Neural cell (in vitro differentiated cells): Measurements from ENCODE around the gene IL31. TPM values are rescaled to one million over a fixed set of nuclear protein-coding genes. Genes with fewer than 3 reads are reported as not detected.

Source experiments
- H2AFZ ChIP-seq: fragments of 200-600, 300-800 bp; sonication (generic), shearing (Covaris generic); 2 replicates; pipeline ENCODE4 v1.6.0; 2014; ENCODE audit warnings: low read depth, mild to moderate bottlenecking, antibody characterized with exemption, low read length, moderate library complexity
- H3F3A ChIP-seq: fragments of 200-600 bp; shearing (Covaris generic); 2 replicates; pipeline ENCODE4 v1.6.1; 2016; ENCODE audit warnings: mild to moderate bottlenecking, moderate library complexity, mixed read lengths, antibody characterized with exemption, low read length; ENCODE audit not compliant: insufficient read depth, poor library complexity, severe bottlenecking
- H3K27ac ChIP-seq: fragments of 200-600, 300-800 bp; sonication (generic), shearing (Covaris generic); 2 replicates; pipeline ENCODE4 v1.5.1; 2014; ENCODE audit warnings: mild to moderate bottlenecking, low read length, moderate library complexity
- H3K27me3 ChIP-seq: fragments of 300-800, 200-600 bp; sonication (generic), shearing (Covaris generic); 2 replicates; pipeline ENCODE4 v1.6.0; 2014; ENCODE audit warnings: mild to moderate bottlenecking, low read depth, low read length, moderate library complexity; ENCODE audit not compliant: insufficient read depth
- H3K36me3 ChIP-seq: fragments of 300-800, 200-600 bp; sonication (generic), shearing (Covaris generic); 2 replicates; pipeline ENCODE4 v1.5.1; 2014; ENCODE audit warnings: mild to moderate bottlenecking, antibody characterized with exemption, low read length, moderate library complexity; ENCODE audit not compliant: insufficient read depth
- H3K4me2 ChIP-seq: fragments of 300-800, 200-600 bp; sonication (generic), shearing (Covaris generic); 2 replicates; pipeline ENCODE4 v1.6.0; 2014; ENCODE audit warnings: mild to moderate bottlenecking, low read length
- H3K4me3 ChIP-seq: fragments of 300-800, 200-600 bp; sonication (generic), shearing (Covaris generic); 2 replicates; pipeline ENCODE4 v1.5.1; 2014; ENCODE audit warnings: mild to moderate bottlenecking, low read length, moderate library complexity
- H3K79me2 ChIP-seq: fragments of 200-600 bp; shearing (Covaris generic); replicated peaks from 2 replicates; pipeline ENCODE4 v1.6.0; 2014; ENCODE audit warnings: mild to moderate bottlenecking, low read length, moderate library complexity; ENCODE audit not compliant: insufficient read depth
- H3K9ac ChIP-seq: fragments of 300-800, 200-600 bp; sonication (generic), shearing (Covaris generic); 2 replicates; pipeline ENCODE4 v1.6.1; 2016; ENCODE audit warnings: mild to moderate bottlenecking, low read length, mixed read lengths
- H3K9me2 ChIP-seq: fragments of 200-600 bp; shearing (Covaris generic); 2 replicates; pipeline ENCODE4 v1.6.1; 2016; ENCODE audit warnings: mild to moderate bottlenecking, low read length, mixed read lengths; ENCODE audit not compliant: insufficient read depth
- H3K9me3 ChIP-seq: fragments of 200-600, 300-800 bp; sonication (generic), shearing (Covaris generic); 2 replicates; pipeline ENCODE4 v1.6.1; 2016; ENCODE audit warnings: mild to moderate bottlenecking, mixed run types, low read length, moderate library complexity, mixed read lengths
- H4K20me1 ChIP-seq: fragments of 200-600 bp; shearing (Covaris generic); 2 replicates; pipeline ENCODE4 v1.6.1; 2016; ENCODE audit warnings: mild to moderate bottlenecking, mixed run types; ENCODE audit not compliant: insufficient read depth
- EP300 ChIP-seq: fragments of 450-650 bp; conservative IDR thresholded peaks from 2 replicates; pipeline ENCODE4 v1.6.1; 2014; ENCODE audit warnings: antibody characterized with exemption, mild to moderate bottlenecking, moderate library complexity; ENCODE audit not compliant: poor library complexity, severe bottlenecking
- EZH2 ChIP-seq: fragments of 200-600, 300-800 bp; shearing (Covaris generic), sonication (generic); IDR thresholded peaks from 2 replicates; pipeline ENCODE4 v1.6.1; 2014; ENCODE audit warnings: antibody characterized with exemption, low read length, borderline replicate concordance, mild to moderate bottlenecking; ENCODE audit not compliant: insufficient read depth, poor library complexity, severe bottlenecking
- MXI1 ChIP-seq: fragments of 450-650 bp; conservative IDR thresholded peaks from 2 replicates; pipeline ENCODE4 v1.6.1; 2014; ENCODE audit warnings: antibody characterized with exemption, mild to moderate bottlenecking; ENCODE audit not compliant: poor library complexity, severe bottlenecking
- POLR2AphosphoS5 ChIP-seq: IDR thresholded peaks from 2 replicates; pipeline ENCODE4 v1.6.1; 2012
- RAD21 ChIP-seq: fragments of 450-650 bp; conservative IDR thresholded peaks from 2 replicates; pipeline ENCODE4 v1.6.1; 2014; ENCODE audit warnings: antibody characterized with exemption, mild to moderate bottlenecking, moderate library complexity
- SMC3 ChIP-seq: fragments of 450-650 bp; conservative IDR thresholded peaks from 2 replicates; pipeline ENCODE4 v1.6.1; 2014; ENCODE audit warnings: antibody characterized with exemption, mild to moderate bottlenecking, moderate library complexity; ENCODE audit not compliant: poor library complexity
- polyA plus RNA-seq: library from polyadenylated mRNA; depleted of rRNA; stranded (reverse); fragments of >200 nt; gene quantifications from 2 replicates; pipeline ENCODE4 v1.2.3, GENCODE V29; 2014
- TF ChIP-seq, protein P1 (sequence below): IDR thresholded peaks from 2 replicates; pipeline ENCODE4 v1.6.1; 2012; ENCODE audit warnings: borderline replicate concordance
- TF ChIP-seq, protein P2 (sequence below): fragments of 450-650 bp; IDR thresholded peaks from 2 replicates; pipeline ENCODE4 v1.5.1; 2014; ENCODE audit warnings: antibody characterized with exemption, mild to moderate bottlenecking, moderate library complexity; ENCODE audit not compliant: poor library complexity, severe bottlenecking

IL31 gene
- polyA plus RNA-seq, 1 donor from 2014 or later, result not detected

DNA sequence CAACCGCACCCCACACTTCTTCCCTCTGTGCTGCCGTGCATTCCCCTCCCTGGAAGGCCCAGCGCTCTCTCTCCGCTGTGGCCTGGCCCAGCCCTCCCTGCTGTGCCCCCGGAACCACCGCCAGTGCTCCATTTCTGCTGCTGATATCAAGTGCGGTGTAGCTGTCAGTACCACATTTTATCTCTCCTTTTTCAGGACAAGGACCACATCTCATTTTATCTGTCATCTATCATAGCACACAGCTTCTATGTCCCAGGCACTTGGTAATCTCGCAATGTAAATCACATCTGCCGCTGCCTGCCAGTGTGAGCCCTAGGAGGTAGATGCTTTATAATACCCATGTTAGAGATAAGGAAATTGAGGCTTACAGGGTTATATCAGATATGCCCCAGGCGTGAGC lies 18.3 kb downstream of the IL31 start:
- Histone ChIP-seq H3K79me2 (no peaks in the 10 kb centered on the region), H3K27me3 (no peaks in the 10 kb centered on the region), H3K9ac (no peak overlapping the region), H3K9me2 (no peaks in the 10 kb centered on the region), H3K36me3 (no peaks in the 10 kb centered on the region), H3F3A (no peaks in the 10 kb centered on the region), H2AFZ (no peak overlapping the region), H3K9me3 (no peaks in the 10 kb centered on the region), H3K27ac (no peak overlapping the region), H3K4me3 (no peak overlapping the region), H3K4me2 (no peak overlapping the region), H4K20me1 (no peaks in the 10 kb centered on the region)
- TF ChIP-seq, protein P1, sequence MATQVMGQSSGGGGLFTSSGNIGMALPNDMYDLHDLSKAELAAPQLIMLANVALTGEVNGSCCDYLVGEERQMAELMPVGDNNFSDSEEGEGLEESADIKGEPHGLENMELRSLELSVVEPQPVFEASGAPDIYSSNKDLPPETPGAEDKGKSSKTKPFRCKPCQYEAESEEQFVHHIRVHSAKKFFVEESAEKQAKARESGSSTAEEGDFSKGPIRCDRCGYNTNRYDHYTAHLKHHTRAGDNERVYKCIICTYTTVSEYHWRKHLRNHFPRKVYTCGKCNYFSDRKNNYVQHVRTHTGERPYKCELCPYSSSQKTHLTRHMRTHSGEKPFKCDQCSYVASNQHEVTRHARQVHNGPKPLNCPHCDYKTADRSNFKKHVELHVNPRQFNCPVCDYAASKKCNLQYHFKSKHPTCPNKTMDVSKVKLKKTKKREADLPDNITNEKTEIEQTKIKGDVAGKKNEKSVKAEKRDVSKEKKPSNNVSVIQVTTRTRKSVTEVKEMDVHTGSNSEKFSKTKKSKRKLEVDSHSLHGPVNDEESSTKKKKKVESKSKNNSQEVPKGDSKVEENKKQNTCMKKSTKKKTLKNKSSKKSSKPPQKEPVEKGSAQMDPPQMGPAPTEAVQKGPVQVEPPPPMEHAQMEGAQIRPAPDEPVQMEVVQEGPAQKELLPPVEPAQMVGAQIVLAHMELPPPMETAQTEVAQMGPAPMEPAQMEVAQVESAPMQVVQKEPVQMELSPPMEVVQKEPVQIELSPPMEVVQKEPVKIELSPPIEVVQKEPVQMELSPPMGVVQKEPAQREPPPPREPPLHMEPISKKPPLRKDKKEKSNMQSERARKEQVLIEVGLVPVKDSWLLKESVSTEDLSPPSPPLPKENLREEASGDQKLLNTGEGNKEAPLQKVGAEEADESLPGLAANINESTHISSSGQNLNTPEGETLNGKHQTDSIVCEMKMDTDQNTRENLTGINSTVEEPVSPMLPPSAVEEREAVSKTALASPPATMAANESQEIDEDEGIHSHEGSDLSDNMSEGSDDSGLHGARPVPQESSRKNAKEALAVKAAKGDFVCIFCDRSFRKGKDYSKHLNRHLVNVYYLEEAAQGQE, result no peak

DNA sequence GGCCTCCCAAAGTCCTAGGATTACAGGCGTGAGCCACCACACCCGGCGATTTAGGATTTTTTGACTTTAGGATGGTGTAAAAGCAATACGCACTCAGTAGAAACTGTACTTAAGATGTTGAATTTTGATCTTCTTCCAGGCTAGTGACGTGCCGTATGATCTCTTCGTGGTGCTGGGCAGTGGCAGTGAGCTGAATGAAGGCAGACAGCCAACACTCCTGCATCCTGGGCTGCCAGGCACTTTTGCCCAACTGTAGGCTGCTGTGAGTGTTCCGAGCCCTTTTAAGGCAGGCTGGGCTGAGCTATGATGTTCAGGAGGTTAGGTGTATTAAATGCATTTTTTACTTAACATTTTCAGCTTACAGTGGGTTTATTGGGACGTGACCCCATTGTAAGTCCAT lies 21.3 kb downstream of the IL31 start:
- TF ChIP-seq SMC3, result no peak
- TF ChIP-seq EZH2, result no peak
- TF ChIP-seq EP300, result no peak
- no peak for TF ChIP-seq RAD21
- TF ChIP-seq MXI1, result no peak
- TF ChIP-seq, protein P1, result no peak
- no peak for TF ChIP-seq POLR2AphosphoS5
- TF ChIP-seq, protein P2, sequence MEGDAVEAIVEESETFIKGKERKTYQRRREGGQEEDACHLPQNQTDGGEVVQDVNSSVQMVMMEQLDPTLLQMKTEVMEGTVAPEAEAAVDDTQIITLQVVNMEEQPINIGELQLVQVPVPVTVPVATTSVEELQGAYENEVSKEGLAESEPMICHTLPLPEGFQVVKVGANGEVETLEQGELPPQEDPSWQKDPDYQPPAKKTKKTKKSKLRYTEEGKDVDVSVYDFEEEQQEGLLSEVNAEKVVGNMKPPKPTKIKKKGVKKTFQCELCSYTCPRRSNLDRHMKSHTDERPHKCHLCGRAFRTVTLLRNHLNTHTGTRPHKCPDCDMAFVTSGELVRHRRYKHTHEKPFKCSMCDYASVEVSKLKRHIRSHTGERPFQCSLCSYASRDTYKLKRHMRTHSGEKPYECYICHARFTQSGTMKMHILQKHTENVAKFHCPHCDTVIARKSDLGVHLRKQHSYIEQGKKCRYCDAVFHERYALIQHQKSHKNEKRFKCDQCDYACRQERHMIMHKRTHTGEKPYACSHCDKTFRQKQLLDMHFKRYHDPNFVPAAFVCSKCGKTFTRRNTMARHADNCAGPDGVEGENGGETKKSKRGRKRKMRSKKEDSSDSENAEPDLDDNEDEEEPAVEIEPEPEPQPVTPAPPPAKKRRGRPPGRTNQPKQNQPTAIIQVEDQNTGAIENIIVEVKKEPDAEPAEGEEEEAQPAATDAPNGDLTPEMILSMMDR, result no peak
- Histone ChIP-seq H3K36me3 (no peaks in the 10 kb centered on the region), H3K9ac (no peak overlapping the region), H2AFZ (no peak overlapping the region), H3K9me2 (no peaks in the 10 kb centered on the region), H3K79me2 (no peaks in the 10 kb centered on the region), H3K4me2 (no peak overlapping the region), H3K27ac (no peak overlapping the region), H3F3A (no peaks in the 10 kb centered on the region), H3K27me3 (no peaks in the 10 kb centered on the region), H3K9me3 (no peaks in the 10 kb centered on the region), H4K20me1 (no peaks in the 10 kb centered on the region), H3K4me3 (no peak overlapping the region)
